HG02981 (cell line): ENCODE measurements around the gene HINFP.
"Not testable (repeated sequence)": the region's sequence is repeated elsewhere in the genome, so short reads cannot be mapped to it uniquely, and the experiment has no call there.

Source experiments
- ATAC-seq: cut with Tn5 transposase; IDR thresholded peaks from one replicate; pipeline ENCODE4 v1.9.1; 2021; ENCODE audit warnings: mild to moderate bottlenecking, moderate library complexity; ENCODE audit not compliant: unreplicated experiment

The HINFP gene

DNA sequence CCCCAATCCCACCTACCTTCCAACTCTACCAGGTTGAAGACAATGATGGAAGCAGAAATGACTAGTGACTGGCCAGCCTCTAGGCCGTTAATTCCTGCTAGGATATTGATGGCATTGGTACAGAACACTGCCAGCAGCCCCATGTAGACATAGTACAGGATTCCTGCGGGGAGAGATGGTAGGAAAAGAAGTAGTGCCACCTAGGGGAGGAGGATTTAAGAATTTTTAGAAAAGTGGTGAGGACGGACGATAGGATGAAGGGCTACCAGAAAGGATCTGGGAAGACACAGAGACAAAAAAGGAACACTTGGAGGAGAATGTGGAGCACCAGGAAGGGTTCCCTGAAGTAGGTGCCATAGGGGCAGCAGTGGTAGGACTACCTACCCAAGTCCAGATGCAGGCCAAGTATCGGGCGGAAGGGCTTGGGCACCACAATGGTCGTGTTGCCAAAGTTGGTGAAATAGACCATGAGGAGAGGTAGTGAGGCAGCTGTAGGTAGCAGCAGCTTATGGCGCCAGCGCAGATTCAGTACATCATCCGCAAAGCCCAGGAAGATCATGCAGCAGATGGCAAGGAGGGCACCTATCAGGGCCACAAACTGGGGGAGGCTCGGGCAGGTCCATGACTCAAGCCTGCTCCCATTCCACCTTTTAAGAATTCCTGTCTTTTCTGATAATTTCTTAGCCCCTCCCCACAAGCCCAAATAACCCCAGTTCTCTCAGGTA lies 21.0 kb upstream of the HINFP start:
- no peak for ATAC-seq

- ATAC-seq, result peak; percentile 21
These were observed 20.2 kb upstream of the HINFP start for GRCh38 chr11:119100994-119101758.

DNA sequence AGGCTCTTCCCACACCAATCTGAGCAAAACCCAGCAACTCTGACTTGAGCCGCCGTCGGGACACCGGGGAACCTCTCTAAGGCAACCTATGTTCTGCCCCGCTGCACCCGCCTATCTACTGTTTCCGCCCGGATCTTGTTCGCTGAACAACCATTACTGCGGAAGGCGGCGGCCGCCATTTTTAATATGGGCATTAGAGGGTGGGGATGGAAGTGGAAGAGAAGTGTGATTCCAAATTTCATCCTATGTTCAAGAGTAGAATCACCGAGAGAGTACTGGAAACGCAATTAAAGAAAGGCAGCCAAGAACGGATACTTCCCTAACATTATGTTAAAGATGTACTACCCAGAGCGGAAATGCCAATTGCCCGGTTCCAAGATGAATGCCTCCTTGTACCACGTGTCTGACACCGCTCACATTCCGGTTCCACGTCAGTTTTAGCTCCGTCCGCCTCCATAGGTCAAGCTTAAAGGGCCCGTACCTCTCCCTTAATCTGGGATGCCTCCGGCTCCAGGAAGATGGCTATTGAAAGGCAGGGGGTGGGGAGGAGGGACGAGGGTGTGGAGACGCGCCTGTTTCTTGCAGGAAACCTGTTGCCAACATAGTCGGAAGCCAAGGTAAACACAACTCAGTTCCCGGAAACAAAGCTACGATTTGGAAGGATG lies 19.5 kb upstream of the HINFP start, which contains the start of gene DPAGT1:
Gene DPAGT1, minus strand, starts transcription at position 95 of the 665 bp plus-strand sequence. CDS start 198 bp downstream, outside the sequence.
- peak; percentile 68 for ATAC-seq

DNA sequence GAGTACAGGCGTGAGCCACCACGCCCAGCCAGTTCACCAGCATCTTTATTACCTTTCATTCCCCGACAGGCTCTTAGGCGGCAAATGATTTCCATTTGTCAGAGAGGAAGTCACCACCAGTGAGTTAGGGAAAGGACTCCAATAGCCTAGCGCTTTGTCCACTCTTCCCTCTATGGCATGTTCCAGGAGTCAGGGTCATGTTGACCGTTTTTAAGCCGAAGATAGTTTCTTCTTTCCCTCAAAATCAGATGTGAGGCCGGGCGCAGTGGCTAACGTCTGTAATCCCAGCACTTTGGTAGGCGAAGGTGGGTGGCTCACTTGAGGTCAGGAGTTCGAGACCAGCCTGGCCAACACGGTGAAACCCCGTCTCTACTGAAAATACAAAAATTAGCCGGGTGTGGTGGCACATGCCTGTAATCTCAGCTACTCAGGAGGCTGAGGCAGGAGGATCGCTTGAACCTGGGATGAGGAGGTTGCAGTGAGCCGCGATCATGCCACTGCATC lies 18.2 kb upstream of the HINFP start:
- ATAC-seq, result not testable (repeated sequence)

DNA sequence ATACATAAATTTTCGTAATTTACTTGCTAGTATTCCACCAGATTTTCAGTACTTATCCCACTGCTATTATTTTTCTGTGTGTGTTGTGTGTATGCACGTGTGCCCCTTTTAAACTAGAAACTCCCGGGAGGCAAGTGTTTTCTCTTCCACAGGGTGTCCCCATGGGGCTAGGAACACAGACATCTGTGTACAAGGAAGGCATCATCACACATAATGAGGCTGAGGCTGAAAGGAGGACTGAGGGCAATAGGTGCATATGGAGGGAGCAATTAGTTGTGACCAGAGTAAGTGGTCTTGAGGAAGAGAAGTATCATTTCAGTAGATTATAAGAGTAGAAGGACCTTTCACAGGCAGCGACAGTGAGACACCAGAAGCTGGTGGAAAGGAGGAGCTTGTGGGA lies 17.6 kb upstream of the HINFP start:
- ATAC-seq, result no peak

DNA sequence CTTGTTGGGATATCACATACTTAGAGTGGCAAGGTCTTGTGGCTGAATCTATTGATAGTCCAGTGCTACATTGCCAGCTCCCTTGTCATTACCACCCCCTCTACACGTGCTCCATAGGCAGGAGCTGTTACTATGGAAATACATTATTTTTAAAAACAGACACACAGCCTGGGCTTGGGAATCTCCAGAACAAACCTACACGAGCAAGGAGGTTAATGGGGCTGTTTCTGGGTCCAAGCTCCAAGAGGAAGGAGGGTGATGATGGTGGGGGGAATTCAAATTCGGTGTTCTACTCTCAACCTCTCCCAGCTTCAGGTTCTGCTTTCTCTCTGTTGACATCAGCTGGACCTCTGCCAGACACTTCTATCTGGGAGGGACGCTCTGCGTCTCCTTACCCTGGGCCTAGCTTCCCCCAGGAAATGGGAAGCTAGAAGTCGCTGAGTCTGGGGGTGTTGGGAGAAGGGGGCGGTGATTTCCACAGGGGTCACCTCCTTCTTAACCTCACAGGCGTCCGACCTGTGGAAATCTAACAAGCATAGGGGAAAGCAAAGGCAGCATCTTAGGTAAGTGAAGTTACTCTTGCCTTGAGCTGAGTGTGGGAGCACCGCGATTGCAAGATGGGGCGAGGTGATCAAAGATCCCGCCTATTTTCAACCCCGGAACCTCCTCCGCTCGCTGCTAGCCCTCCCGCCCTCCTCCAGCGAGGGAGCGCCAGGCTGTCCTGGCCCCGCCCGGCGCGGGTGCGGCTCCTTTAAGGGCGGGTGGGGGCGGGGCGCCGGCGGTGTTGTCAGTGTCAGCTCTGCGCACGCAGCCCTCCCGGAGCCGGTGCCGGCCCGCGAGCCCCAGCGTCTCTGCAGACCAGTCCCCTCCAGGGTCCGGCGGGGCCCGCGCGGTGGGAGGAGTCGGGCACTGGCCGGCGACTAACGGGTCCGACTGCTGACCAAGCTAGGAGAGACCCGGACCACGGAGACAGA lies 14.5 kb upstream of the HINFP start, which contains the start of gene C2CD2L:
Gene C2CD2L, plus strand, starts transcription at position 781 of the 974 bp plus-strand sequence. CDS start 398 bp downstream, outside the sequence.
- peak; percentile 71 for ATAC-seq

DNA sequence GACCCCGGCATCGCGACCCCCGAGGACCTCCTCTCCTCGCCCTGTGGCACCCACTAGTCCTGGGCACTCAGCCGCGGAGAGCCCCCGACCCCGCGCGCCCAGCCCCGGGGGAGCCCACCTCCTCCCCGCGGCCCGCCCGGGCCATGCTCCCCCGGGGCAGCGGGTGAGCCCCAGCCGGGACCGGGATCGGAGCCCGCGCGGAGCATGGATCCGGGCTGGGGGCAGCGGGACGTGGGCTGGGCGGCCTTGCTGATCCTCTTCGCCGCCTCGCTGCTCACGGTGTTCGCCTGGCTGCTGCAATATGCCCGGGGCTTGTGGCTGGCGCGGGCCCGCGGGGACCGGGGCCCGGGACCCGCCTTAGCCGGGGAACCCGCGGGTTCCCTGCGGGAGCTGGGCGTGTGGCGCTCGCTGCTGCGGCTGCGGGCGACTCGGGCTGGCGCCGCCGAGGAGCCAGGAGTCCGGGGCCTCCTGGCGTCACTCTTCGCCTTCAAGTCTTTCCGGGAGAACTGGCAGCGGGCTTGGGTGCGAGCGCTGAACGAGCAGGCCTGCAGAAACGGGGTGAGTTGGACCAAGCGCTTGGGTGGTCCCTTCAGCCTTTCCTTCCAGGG lies 13.7 kb upstream of the HINFP start:
- ATAC-seq, result peak; percentile 24

GRCh38 chr11:119108146-119108856 lies 13.1 kb upstream of the HINFP start:
- no peak for ATAC-seq

DNA sequence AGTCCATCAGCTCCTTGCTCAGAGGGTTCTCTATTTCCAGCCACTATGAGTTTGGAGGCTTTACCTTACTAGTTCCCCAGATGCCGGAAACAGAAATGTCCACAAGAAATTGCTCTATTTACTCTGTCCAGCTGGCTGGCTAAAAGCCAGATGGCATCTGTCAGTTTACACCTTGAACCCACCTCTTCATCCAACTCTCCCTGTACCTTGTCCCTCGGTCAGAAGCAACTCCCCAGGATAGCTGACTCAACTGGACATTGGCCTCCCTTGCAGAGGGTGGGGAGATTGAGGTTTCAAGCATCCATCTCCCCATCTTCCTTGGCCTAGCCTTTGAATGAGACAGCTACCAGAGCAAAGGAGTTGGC lies 12.5 kb upstream of the HINFP start:
- no peak for ATAC-seq

DNA sequence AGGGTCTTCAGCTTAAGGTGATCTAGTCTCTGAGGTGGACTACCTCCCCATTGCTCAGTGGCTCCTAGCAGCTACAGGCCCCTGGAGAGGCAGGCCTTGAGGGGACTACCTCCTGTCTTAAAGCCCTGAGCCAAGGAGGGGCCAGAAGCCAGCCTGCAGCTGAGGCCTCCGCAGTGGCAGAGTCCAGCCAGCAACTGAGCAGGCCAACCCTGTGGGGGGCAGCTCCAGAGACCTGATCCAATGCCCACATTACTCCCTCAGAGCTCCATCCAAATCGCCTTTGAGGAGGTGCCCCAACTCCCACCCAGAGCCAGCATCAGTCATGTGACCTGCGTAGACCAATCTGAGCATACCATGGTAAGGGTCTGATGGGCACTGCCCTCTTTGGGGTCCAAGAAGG lies 11.5 kb upstream of the HINFP start:
- no peak for ATAC-seq

GRCh38 chr11:119110439-119110838 lies 10.9 kb upstream of the HINFP start:
- ATAC-seq, result no peak

DNA sequence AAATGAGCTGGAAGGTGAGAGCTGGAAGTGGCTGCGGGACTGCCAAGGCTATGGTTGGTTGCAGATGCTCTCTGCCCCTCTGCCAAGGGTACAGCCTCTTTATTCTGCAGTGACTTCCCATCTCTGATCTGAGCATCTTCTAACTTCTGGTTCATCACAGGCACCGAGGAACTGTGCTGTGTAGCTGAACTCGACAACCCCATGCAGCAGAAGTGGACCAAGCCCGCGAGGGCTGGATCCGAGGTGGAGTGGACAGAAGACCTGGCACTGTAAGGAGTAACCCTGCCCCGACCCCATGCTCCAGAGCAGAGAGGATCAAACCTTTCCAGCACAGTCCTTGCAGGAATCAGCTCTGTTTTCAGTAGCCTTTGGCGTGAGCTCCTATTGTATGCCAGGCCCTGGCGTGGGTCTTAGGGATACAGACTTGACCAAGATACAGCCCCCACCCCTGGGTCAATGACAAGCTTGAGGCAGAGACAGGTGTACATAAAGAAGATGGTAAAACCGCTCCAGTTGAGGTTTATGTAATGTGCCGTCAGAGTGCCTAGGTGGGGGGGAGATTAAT lies 9.9 kb upstream of the HINFP start:
- no peak for ATAC-seq

- no peak for ATAC-seq
These were observed 8.9 kb upstream of the HINFP start for GRCh38 chr11:119112314-119113020.

DNA sequence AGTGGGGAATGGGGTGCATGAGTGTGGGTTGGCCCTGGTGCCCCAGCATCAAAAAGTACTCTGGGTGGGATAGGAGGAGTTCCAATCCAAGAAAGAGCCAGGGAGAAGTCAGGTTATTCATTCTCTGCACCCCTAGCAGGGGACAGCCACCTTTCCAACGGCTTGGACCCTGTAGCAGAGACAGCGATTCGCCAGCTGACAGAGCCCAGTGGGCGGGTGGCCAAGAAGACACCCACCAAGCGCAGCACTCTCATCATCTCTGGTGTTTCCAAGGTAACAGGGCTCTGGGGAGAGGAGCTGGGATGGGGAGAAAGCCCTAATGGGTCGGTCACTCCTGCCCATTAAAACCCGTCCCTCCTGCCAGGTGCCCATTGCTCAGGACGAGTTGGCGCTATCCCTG lies 7.7 kb upstream of the HINFP start:
- no peak for ATAC-seq

GRCh38 chr11:119114351-119114750 lies 7.0 kb upstream of the HINFP start:
- no peak for ATAC-seq

DNA sequence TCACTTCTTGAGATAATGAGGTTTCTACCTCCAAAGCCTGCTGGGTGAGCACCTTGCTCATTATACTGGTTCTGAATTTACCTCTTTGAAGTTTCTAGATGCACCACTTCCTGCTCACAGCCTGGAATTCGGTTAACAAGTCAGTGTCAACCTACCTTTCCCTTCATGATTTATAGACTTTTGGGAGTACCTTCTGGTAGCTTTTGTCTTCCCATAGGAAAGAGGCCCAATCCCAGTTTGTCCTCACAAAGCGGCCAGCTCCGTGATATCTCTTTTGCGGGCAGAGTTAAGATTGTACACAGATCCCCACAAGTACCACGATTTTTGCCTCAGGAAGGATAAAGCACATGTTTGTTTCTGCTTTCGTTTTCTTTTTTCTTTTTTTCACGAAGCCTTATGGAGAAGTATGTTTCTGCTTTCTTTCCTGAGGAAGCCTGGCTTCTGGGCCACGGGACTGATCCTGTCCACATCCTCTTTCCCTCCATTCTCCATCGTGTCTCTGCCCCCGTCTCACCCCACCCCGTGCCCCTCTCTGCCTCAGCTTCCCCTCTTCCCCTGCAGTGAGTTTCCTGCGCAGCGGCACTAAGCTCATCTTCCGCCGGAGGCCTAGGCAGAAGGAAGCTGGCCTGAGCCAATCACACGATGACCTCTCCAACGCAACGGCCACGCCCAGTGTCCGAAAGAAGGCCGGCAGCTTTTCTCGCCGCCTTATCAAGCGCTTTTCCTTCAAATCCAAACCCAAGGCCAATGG lies 5.7 kb upstream of the HINFP start:
- ATAC-seq, result no peak

DNA sequence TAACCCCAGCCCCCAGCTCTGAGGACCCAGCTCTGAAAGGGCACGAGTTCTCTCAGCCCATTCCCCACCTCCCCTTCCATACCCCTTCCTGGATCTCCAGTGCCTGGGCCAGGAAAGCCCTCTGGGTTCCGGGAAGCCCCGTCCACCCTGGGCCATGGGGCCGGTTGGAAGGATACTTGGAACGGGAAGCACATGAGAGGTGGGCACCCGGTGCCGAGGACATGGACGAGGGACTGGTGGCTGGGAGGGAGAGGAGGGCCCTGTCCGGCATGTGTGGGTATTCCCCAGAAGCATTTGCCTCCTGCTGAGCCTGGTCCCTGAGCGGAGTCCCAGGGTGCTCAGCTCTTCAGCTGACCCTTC lies 5.2 kb upstream of the HINFP start:
- ATAC-seq, result no peak

- ATAC-seq, result no peak
These were observed 4.8 kb upstream of the HINFP start for GRCh38 chr11:119116601-119117000.
